Central memory CD8-positive, alpha-beta T cell (primary cell): ENCODE data around the gene EPAS1.
A peak's percentile ranks its signal among the peaks of the same experiment; 100 is the strongest.

Experiments
- ATAC-seq: fragments of 150-1000 bp; cut with Tn5 transposase; replicated peaks from 2 replicates; pipeline ENCODE4 v1.10.0; 2022; ENCODE audit warnings: mild to moderate bottlenecking, moderate FRiP score, moderate number of reproducible peaks; ENCODE audit not compliant: poor library complexity, severe bottlenecking; ENCODE audit errors: extremely low read depth
- DNase-seq, 2 donors: peaks; one replicate each; pipeline ENCODE4 v3.0.0; 2021; ENCODE audit warnings: low spot score in 2 of 2
- H3K27ac Mint-ChIP-seq: one replicate; pipeline ENCODE4 v1.8.0; 2022; ENCODE audit warnings: low read depth, mild to moderate bottlenecking, moderate library complexity, mixed read lengths
- H3K27me3 Mint-ChIP-seq: one replicate; pipeline ENCODE4 v1.8.0; 2022; ENCODE audit warnings: mixed read lengths
- H3K36me3 Mint-ChIP-seq: one replicate; pipeline ENCODE4 v1.8.0; 2022; ENCODE audit warnings: mild to moderate bottlenecking, moderate library complexity, mixed read lengths; ENCODE audit not compliant: insufficient read depth
- H3K4me1 Mint-ChIP-seq: one replicate; pipeline ENCODE4 v1.8.0; 2022; ENCODE audit warnings: mixed read lengths
- H3K4me3 Mint-ChIP-seq: one replicate; pipeline ENCODE4 v1.8.0; 2022; ENCODE audit warnings: mild to moderate bottlenecking, moderate library complexity, mixed read lengths
- H3K9me3 Mint-ChIP-seq: one replicate; pipeline ENCODE4 v1.8.0; 2022; ENCODE audit warnings: mixed read lengths

The EPAS1 gene

DNA sequence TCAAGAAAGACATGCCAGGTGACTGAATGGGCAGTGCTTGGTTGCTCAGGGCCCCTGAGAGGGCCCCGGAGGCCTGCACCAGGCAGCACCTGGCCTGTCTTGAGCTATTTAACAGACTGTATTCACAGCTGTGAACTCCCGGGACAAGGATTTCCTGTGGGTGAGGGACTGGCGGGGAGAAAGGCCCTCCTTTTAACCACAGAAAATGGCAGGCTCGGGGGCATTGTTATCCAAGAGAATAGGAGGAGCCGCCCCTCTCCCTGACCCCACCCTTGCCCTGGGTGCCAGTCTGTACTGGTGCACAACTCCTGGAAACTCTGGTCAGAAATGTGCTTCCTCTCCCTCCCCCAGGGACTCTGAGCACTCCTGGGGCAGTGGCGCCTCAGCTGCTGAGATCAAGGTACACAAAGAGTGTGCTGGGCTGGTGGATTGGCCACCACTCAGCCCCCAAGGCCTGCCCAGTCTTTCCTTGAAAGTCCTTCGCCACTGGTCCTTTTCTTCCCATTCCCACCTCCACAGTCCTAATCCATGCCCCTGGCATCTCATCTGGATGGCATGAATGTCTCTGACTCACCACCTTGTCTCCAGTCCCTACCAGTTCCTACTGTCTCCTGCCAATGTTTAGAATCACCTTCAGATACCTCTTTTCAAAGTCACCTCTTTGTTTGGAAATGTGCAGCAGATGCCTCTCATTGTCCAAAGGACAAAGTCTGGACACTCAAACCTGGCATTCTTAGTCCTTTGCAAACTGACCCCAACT lies 19.6 kb upstream of the EPAS1 start:
- Mint-ChIP-seq H3K4me3 (no peak overlapping the region), H3K4me1 (peaks cover 5% of the 10 kb centered on the region), H3K36me3 (no peaks in the 10 kb centered on the region), H3K27me3 (peaks cover 36% of the 10 kb centered on the region), H3K27ac (no peak overlapping the region), H3K9me3 (no peaks in the 10 kb centered on the region)
- DNase-seq (no peak), ATAC-seq (no peak)

DNA sequence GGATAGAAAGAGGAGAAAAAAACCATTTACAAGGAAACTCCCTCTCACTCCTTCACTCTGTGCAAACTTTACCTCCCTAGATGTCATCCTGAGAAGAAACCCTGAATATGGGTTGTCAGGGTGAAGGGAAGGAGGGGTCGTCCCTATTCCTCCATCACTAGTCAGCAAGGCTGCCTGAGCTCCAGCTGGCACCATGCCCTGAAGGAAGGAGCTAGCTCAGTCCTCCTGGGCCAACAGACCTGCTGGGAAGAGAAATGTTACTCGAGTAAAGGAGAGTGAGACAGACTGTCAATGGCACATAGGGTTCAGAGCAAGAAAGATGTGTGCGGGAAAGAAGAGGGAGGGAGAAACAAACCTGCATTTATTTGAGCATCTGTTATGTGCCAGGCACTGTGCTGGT lies 18.3 kb upstream of the EPAS1 start:
- ATAC-seq = no peak
- Mint-ChIP-seq H3K27ac (no peak overlapping the region), H3K36me3 (no peaks in the 10 kb centered on the region), H3K4me1 (peaks cover 5% of the 10 kb centered on the region), H3K9me3 (no peaks in the 10 kb centered on the region), H3K27me3 (peaks cover 36% of the 10 kb centered on the region), H3K4me3 (no peak overlapping the region)
- DNase-seq = no peak

DNA sequence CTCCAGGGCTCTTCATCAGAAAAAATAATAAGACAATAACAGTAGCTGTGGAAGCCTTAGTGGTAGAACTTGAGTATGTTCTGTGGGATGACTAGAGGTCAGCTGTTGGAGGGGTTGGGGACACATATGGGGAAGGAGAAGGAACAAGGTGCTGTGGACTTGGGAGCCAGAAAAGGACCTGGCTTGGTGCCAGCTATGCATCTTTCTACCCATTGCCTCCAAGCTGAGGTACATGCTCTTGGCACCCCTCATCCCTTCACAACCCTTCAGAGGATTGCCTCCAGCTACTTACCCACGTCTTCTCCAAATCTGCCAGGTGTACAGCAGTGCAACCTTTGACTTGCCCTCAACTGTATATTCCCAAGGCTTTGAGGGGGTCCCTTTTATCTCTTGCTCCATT lies 15.3 kb upstream of the EPAS1 start:
- no peaks in the 10 kb centered on the region for H3K4me1 Mint-ChIP-seq
- H3K27me3 Mint-ChIP-seq = peaks cover 22% of the 10 kb centered on the region
- ATAC-seq (no peak), DNase-seq (no peak)
- no peak overlapping the region for H3K27ac Mint-ChIP-seq
- no peak overlapping the region for H3K4me3 Mint-ChIP-seq
- no peaks in the 10 kb centered on the region for H3K36me3 Mint-ChIP-seq
- H3K9me3 Mint-ChIP-seq = no peaks in the 10 kb centered on the region

- ATAC-seq (no peak), DNase-seq (no peak)
- Mint-ChIP-seq H3K9me3 (no peaks in the 10 kb centered on the region), H3K27ac (no peak overlapping the region), H3K4me3 (no peak overlapping the region), H3K36me3 (no peaks in the 10 kb centered on the region), H3K4me1 (no peaks in the 10 kb centered on the region), H3K27me3 (peaks cover 4% of the 10 kb centered on the region)
Observed at GRCh38 chr2:46283693-46284092, 13.5 kb upstream of the EPAS1 start.

- H3K27me3 Mint-ChIP-seq = no peaks in the 10 kb centered on the region
- no peak overlapping the region for H3K27ac Mint-ChIP-seq
- H3K4me1 Mint-ChIP-seq = no peaks in the 10 kb centered on the region
- no peak for DNase-seq
- ATAC-seq = no peak
- no peaks in the 10 kb centered on the region for H3K9me3 Mint-ChIP-seq
- no peaks in the 10 kb centered on the region for H3K36me3 Mint-ChIP-seq
- H3K4me3 Mint-ChIP-seq = no peak overlapping the region
Observed at GRCh38 chr2:46284260-46284659, 12.9 kb upstream of the EPAS1 start.

DNA sequence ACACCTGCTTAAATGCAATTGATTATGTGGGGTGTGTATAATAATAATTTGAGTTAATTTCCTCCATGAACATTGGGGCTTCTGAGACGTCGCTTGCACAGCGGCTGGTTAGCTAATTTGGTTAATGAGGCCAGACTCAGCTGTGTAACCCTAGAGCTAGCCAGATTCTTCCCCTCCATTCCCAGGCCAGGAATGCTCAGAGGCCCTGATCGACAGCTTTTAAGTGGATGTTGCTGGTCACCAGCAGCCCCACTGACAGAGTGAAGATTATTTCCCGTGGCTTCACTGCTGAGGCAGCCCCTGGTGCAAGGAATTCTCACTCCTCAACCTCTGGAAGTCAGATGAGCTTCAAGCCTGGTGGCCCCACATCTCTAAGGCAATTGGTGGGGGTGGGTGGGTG lies 12.4 kb upstream of the EPAS1 start:
- ATAC-seq (no peak), DNase-seq (no peak)
- Mint-ChIP-seq H3K4me1 (no peaks in the 10 kb centered on the region), H3K9me3 (no peaks in the 10 kb centered on the region), H3K36me3 (no peaks in the 10 kb centered on the region), H3K27me3 (no peaks in the 10 kb centered on the region), H3K27ac (no peak overlapping the region), H3K4me3 (no peak overlapping the region)

DNA sequence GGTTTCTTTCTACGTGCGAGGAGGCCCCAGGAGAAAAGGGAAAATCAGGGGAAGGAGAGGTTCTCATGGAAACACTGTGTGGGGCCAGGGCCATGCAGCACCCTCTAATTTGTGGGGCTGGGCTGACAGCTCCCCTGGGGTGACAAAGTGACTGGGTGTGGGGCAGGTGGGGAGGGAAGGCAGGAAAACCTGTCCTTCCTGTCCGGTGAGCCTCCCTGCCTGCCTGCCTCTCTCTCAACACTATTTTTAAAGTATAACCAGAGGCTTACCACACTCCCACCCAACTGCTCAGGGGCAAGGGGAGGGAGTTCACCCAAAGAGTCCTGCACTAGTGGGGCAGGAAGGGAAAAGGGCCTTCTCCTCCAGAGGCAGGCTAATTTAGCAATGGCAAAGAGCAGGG lies 10.5 kb upstream of the EPAS1 start:
- Mint-ChIP-seq H3K27me3 (no peaks in the 10 kb centered on the region), H3K4me3 (no peak overlapping the region), H3K4me1 (no peaks in the 10 kb centered on the region), H3K27ac (no peak overlapping the region), H3K9me3 (no peaks in the 10 kb centered on the region), H3K36me3 (no peaks in the 10 kb centered on the region)
- DNase-seq = no peak
- ATAC-seq = no peak

- DNase-seq (no peak), ATAC-seq (no peak)
- Mint-ChIP-seq H3K4me1 (no peaks in the 10 kb centered on the region), H3K27me3 (no peaks in the 10 kb centered on the region), H3K36me3 (no peaks in the 10 kb centered on the region), H3K9me3 (no peaks in the 10 kb centered on the region), H3K27ac (no peak overlapping the region), H3K4me3 (no peak overlapping the region)
Observed at GRCh38 chr2:46290078-46290477, 7.1 kb upstream of the EPAS1 start.

DNA sequence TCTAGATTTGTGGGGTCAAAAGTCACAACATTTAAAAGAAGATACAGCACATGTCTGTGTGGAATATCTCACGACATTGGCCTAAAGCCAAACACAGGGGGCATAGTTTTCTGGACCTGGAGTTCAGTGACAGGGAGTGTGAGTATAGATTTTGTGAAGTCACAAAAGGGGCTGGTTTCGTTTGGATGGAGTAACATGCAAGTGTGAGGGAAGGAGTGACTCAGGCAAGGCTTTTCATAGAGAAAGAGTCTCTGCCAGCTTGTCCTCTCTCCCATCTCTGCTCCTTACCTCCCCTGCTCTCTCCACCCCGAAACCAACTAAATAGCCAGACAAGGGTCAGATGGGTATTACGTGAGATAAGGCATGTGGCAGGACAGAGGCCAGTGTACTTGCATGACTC lies 3.7 kb upstream of the EPAS1 start:
- ATAC-seq = no peak
- H3K4me3 Mint-ChIP-seq = no peak overlapping the region
- peaks cover 11% of the 10 kb centered on the region for H3K4me1 Mint-ChIP-seq
- peaks cover 7% of the 10 kb centered on the region for H3K36me3 Mint-ChIP-seq
- no peak overlapping the region for H3K27ac Mint-ChIP-seq
- peaks cover 11% of the 10 kb centered on the region for H3K27me3 Mint-ChIP-seq
- DNase-seq = no peak
- H3K9me3 Mint-ChIP-seq = no peaks in the 10 kb centered on the region

- no peak for ATAC-seq
- H3K27ac Mint-ChIP-seq = no peak overlapping the region
- no peak overlapping the region for H3K4me3 Mint-ChIP-seq
- DNase-seq = no peak
- peaks cover 19% of the 10 kb centered on the region for H3K27me3 Mint-ChIP-seq
- H3K4me1 Mint-ChIP-seq = peaks cover 19% of the 10 kb centered on the region
- H3K9me3 Mint-ChIP-seq = no peaks in the 10 kb centered on the region
- H3K36me3 Mint-ChIP-seq = peaks cover 7% of the 10 kb centered on the region
Observed at GRCh38 chr2:46294176-46294836, 2.9 kb upstream of the EPAS1 start.

- H3K4me3 Mint-ChIP-seq = peak overlapping the region; percentile 91
- peak overlapping the region; percentile 19 for H3K27ac Mint-ChIP-seq
- H3K4me1 Mint-ChIP-seq = peaks cover 25% of the 10 kb centered on the region
- no peaks in the 10 kb centered on the region for H3K9me3 Mint-ChIP-seq
- DNase-seq (no peak), ATAC-seq (no peak)
- peaks cover 7% of the 10 kb centered on the region for H3K36me3 Mint-ChIP-seq
- H3K27me3 Mint-ChIP-seq = peaks cover 39% of the 10 kb centered on the region
Observed at GRCh38 chr2:46296216-46296839, 879 bp upstream of the EPAS1 start.

DNA sequence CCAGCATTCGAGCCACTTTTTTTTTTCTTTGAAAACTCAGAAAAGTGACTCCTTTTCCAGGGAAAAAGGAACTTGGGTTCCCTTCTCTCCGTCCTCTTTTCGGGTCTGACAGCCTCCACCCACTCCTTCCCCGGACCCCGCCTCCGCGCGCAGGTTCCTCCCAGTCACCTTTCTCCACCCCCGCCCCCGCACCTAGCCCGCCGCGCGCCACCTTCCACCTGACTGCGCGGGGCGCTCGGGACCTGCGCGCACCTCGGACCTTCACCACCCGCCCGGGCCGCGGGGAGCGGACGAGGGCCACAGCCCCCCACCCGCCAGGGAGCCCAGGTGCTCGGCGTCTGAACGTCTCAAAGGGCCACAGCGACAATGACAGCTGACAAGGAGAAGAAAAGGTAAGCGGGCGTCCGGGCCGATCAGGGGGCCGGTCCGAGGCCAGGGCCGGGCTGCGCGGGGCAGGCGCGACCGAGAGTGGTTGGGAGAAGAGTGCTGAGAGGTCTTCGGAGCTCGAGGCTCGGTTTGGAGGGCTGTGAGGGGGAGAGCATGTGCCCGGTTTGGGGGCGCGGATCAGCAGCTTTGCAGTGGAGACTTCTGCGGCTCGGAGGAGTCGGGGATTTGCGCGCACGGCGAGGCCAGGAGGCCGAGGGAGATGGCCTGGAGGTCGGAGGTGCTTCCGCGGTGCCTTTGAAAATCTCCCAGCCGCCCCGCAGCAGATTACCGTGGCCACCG lies 502 bp downstream of the EPAS1 start:
- Mint-ChIP-seq H3K27me3 (peaks cover 53% of the 10 kb centered on the region), H3K4me3 (peak overlapping the region; percentile 91), H3K36me3 (peaks cover 7% of the 10 kb centered on the region), H3K4me1 (peaks cover 25% of the 10 kb centered on the region), H3K9me3 (no peaks in the 10 kb centered on the region), H3K27ac (peak overlapping the region; percentile 83)
- ATAC-seq (peak; percentile 75), DNase-seq (peak; percentile 39 to 46)

DNA sequence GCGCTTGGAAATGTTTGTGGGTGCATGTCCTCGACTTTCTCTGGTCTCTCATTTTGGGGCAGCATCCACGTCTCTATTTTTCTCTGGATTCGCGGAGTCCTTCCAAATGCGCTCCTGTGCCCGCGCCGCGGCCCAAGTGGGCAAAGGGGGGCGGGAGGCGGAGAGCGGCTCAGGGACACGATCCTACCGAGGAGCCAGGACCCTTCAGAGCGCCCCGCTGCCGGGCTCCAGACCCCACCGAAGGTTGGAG lies 990 bp downstream of the EPAS1 start:
- Mint-ChIP-seq H3K27me3 (peaks cover 57% of the 10 kb centered on the region), H3K27ac (no peak overlapping the region), H3K4me3 (peak overlapping the region; percentile 91), H3K4me1 (peaks cover 28% of the 10 kb centered on the region), H3K36me3 (peaks cover 7% of the 10 kb centered on the region), H3K9me3 (no peaks in the 10 kb centered on the region)
- no peak for DNase-seq
- no peak for ATAC-seq
